NCI-H69 (cell line): ENCODE measurements around the gene ACHE.
A peak's percentile ranks its signal among the peaks of the same experiment; 100 is the strongest.
"Not testable (repeated sequence)": the region's sequence is repeated elsewhere in the genome, so short reads cannot be mapped to it uniquely, and the experiment has no call there.

Experiments used
- DNase-seq: peaks from one replicate; lab custom pipeline; 2025; lab: John Stamatoyannopoulos, UW

Gene ACHE

DNA sequence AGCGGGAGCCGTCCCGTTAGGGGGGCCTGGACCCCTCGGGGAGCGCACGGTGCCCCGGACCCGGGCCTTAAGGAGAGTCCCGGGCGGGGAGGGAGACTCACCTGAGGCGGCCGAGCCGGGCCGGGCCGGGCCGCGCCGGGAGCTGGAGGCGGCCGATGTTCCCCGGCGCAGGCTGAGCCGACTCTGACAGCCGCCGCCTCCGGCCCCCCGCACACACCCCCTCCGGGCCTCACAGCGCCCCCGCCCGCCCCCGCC lies at the start of gene ACHE:
TSS of gene ACHE (minus strand) at position 188 of the 255 bp plus-strand sequence. CDS start 1,656 bp downstream, outside the sequence.
- DNase-seq: no peak

DNA sequence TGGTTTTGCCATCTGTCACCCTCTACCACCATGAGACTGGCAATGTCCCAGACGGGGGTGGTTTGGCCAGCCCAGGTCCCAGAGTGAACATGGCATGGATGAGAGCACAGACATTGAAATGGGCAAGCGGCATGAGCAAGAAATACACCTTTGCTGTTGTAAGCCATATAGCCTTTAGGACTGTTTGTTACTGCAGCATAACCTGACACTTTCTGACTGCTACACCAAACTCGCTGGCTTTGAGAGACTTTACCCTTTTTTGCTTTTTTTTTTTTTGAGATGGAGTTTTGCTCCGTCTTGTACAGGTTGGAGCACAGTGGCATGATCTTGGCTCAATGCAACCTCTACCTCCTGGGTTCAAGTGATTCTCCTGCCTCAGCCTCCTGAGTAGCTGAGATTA lies 48.5 kb upstream of the ACHE start:
- no peak for DNase-seq

DNA sequence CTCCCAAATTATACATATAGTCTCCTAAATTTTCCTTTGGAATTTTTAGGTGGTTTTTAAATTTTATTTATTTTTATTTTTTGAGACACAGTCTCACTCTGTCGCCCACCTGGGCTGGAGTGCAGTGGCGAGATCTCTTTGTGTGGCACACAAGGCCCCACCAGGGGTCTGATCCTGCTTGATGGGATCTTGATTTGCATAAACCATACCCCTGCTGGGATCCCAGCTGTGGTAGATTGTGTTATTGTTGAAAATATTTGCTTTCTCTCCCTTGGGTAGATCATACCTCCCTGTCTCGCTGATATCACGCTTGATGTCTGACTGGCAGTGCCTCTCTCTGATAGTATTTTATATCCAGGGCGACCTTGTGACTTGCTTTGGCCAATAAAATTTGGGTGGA lies 48.0 kb upstream of the ACHE start:
- DNase-seq: peak; percentile 87

DNA sequence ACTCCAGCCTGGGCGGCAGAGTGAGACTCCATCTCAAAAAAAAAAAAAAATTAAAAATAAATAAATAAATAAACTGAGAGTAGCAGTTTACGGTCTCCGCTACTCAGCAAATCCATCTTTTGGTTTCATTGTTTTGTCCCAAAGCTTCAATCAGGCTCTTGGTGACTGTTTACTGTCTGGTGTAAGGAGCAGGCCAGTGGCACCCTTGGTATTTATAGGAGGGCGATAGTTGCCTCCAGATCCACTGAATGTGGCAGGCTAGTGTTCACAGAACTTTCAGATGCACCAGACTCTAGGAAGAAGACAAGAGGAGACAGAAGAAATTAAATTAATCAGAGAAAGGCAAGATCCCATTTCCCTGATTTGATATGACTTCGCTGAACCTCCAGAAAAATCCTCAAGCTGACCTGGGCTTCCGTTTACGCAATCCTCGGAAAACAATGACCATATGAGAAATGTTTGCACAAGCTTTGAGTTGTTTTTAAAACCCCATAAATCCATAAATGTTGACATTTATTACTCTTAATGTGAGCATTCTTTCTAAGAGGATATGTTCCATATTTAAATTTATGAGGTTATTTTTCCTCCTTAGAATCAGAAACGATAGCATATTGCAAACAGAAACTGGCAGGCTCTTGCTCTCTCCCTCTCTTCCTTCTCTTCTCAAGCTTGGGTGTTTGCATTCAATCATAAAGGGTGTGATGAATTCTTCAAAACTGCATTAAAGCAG lies 46.5 kb upstream of the ACHE start:
- peak; percentile 77 for DNase-seq

DNA sequence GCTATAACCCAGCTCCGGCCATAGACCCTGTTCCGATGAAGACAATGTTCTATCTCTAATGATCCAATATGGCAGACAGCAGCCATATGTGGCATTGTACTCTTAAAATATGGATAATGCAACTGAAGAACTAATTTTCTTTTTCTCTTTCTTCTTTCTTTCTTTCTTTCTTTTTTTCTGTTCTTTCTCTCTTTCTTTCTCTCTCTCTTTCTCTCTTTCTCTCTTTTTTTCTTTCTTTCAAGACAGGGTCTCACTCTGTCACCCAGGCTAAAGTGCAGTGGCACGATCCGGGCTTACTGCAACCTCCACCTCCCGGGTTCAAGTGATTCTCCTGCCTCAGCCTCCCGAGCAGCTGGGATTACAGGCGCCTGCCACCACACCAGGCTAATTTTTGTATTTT lies 40.5 kb upstream of the ACHE start:
- DNase-seq: not testable (repeated sequence)

DNA sequence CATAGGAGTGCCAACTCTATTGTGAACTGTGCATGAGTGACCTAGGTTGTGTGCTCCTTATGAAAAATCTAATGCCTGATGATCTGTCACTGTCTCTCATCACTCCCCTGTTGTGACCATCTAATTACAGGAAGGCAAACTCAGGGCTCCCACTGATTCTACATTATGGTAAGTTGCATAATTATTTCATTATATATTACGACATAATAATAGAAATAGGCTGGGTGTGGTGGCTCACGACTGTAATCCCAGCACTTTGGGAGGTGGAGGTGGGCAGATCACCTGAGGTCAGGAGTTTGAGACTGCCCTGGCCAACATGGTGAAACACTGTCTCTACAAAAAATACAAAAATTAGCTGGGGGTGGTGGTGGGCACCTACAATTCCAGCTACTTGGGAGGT lies 39.7 kb upstream of the ACHE start:
- not testable (repeated sequence) for DNase-seq

DNA sequence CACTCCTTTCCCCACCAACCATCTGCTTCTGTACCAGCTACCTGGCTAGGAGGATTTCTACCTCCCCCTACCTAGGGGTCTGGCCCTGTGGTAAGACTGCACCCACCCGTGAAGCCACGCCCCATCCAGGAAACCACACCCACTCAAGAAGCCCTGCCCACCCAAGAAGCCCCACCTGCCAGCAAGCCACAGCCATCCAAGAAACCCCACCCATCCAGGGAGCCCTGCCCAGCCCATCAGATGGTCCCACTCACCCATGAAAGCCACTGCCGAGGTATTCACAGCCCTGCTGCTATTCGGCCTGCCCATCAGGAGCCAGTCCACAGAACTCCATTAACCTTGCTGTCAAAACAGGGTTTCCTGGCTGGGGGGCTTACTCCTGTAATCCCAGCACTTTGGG lies 38.0 kb upstream of the ACHE start:
- no peak for DNase-seq

DNA sequence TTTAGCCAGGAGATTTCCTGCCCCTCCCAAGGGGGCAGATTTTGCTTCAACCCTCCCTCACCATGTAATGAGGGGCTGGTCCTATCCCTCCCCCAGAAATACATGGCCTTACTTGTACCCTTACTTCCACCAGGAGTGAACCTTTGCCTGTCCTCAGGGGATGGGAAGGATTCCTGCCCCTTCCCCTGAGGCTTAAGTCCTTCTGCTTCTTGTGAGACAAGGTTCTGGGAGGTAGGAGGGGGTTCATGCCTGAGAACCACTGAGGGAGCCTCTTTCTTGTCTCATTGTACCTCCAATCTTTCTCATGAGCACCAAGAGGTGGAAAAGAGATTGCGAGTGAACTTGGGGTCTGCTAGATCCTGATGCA lies 34.1 kb upstream of the ACHE start:
- no peak for DNase-seq

DNA sequence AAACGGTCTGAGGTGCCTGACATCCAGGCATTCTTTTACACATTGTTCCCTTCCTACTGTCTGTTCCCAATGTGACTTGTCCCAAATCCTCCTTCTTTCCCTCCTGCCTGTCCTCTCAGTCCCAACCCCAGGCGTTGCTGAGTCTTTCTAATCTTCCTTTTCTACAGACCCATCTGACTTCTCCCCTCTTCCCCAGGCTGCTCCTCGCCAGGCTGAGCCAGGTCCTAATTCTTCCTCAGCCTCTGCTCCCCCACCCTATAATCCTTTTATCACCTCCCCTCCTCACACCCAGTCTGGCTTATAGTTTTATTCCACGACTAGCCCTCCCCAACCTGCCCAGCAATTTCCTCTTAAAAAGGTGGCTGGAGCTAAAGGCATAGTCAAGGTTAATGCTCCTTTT lies 27.9 kb upstream of the ACHE start:
- DNase-seq: not testable (repeated sequence)

DNA sequence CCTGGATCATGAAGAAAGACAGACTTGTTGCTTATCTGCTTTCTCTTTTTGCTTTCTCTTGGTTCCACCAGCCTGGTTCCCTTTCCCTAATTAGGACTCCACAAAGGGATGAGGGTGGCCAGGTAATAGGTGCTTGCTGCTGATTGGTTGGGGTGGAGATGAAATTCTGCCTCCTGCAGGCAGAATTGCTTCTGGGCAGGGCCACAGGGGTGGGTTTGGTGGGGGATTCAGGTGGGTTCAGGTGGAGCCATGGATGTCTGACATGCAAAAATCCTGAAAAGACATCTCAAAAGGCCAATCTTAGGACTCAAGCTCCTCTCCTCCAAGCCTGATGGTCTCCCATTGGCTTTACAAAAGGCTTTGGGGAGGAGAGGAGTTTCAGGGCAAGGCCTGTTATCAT lies 25.4 kb upstream of the ACHE start:
- DNase-seq: no peak

DNA sequence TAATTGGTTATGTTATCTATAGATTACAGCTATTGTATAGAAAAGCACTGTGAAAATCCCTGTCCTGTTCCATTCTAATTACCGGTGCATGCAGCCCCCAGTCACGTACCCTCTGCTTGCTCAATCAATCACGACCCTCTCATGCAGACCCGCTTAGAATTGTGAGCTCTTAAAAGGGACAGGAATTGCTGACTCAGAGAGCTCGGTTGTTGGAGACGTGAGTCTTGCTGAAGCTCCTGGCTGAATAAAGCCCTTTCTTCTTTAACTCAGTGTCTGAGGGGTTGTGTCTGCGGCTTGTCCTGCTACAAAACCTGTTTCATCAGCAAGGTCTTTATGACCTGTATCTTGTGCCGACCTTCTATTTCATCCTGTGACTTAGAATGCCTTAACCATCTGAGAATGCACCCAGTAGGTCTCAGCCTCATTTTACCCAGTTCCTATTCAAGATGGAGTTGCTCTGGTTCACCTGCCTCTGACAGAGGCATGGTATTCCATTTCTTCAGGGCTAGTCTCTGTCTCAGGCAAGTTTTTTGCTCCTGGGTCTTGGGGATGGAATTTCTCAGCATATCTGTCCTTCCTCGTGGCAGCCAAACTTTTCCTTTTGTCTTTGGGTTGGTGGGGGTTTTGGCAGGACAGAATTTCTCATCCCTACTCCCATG lies 24.2 kb upstream of the ACHE start:
- DNase-seq: not testable (repeated sequence)

DNA sequence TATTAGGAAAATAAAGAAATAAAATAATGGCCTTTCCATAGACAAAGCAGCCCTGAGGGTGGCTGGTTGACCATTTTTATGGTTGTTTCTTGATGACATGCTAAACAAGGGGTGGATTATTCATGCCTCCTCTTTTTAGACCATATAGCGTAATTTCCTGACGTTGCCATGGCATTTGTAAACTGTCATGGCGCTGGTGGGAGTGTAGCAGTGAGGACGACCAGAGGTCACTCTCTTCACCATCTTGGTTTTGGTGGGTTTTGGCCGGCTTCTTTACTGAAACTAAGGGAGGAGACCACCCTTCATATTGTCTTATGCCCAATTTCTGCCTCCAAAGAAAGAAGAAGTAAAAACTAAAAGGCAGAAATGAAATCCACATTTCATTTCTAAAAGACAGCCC lies 23.6 kb upstream of the ACHE start:
- DNase-seq: not testable (repeated sequence)

DNA sequence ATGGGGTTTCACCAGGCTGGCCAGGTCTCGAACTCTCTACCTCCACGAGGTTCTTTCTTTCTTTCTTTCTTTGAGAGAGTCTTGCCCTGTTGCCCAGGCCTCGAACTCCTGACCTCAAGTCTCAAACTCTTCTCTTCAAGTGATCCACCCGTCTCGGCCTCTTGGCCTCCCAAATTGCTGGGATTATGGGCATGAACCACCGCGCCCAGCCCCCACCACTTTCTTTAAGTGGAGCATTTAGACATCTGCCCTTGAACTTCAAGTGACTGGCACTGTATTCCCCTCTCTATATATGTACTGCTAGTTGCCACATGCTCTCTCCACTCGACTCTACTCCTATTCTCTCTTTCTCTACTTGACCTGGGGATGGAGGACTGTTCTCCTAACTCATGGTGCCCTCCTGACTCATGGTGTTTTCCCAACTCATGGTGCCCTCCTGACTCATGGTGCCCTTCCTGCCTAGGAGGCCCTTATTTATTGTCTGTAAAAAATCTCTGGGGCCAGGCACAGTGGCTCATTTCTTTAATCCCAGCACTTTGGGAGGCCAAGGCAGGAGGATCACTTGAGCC lies 19.3 kb upstream of the ACHE start:
- DNase-seq: no peak

DNA sequence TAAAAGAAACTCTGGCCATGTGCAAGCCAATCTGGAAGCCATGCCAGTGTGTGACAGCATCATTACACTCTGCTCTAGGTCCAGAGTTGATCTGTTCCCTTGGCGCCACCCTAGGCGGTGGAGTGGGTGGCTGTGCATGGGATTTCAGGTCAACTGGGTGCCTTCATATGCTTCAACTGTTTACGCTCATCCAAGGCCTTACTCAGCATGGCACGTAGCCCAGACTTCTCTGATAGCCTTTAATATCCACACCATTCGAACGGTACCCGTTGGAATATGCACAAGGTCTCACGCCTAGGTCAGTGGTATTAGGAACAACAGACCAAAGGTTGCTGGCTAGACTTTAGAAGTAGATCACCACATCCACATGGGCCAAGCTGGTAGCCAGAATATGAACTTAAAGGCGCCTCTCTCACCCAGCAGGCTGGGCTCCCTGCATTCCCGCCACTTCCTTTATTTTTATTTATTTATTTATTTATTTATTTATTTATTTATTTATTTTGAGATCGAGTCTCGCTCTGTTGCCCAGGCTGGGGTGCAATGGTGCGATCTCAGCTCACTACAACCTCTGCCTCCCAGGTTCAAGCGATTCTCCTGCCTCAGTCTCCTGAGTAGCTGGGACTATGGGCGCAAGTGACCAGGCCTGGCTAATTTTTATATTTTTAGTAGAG lies 18.7 kb upstream of the ACHE start:
- DNase-seq: no peak

DNA sequence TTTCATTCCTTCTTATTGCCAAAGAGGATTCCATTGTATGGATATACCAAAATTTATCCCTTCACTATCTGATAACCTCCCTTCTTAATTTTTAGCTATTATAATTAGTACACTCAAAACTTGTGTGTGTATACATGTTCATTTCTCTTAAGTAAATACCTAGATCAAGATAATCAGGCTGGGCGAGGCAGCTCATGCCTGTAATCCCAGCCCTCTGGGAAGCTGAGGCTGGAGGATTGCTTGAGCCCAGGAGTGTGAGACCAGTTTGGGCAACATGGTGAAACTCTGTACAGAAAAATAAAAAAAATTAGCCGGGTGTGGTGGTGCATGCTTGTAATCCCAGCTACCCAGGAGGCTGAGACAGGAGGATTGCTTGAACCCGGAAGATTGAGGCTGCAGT lies 15.8 kb upstream of the ACHE start:
- DNase-seq: no peak

DNA sequence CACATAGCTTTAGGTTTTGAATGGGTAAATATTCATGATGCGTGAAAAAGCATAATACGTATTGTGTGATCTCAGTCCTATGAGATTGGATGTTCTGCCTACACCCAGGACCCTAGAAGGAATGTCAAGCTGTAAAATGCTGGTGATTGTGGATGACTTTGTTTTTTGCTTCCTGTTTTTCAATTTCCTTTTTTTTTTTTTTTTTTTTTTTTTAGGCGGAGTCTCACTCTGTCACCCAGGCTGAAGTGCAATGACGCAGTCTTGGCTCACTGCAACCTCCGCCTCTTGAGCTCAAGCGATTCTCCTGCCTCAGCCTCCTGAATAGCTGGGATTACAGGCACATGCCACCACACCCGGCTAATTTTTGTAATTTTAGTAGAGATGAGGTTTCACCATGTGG lies 14.8 kb upstream of the ACHE start:
- not testable (repeated sequence) for DNase-seq

DNA sequence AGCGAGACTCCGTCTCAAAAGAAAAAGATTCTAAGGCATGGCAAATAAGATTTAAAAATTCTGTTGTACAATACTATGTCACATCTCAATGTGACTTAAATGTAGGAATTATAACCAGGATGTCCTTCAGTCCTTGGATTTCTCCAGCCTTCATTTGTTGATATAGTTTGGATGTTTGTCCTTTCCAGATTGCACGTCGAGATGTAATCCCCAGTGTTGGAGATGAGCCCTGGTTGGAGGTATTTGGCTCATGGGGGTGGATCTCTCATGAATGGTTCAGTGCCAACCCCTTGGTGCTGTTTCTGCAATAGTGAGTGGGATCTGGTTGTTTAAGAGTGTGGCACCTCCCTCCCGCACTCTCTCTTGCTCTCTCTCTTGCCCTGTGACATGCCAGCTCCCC lies 12.8 kb upstream of the ACHE start:
- no peak for DNase-seq

DNA sequence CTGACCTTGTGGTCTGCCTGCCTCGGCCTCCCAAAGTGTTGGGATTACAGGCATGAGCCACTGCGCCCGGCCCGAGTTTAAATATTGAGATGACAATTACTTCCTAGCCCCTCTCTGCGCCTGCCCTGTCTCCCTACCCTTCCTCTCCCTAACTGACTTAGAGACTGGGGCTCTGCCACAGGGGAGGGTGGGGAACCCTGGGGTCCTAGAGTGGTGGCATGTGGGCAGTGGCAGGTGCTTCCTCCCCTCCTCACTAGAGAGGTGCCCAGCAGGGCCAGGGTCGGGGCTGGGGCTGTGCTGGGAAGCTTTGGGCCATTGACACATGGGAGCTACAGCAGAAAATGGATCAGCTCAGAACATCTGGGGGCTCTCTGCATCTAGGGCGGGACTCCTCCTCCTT lies 7.0 kb upstream of the ACHE start:
- DNase-seq: no peak

DNA sequence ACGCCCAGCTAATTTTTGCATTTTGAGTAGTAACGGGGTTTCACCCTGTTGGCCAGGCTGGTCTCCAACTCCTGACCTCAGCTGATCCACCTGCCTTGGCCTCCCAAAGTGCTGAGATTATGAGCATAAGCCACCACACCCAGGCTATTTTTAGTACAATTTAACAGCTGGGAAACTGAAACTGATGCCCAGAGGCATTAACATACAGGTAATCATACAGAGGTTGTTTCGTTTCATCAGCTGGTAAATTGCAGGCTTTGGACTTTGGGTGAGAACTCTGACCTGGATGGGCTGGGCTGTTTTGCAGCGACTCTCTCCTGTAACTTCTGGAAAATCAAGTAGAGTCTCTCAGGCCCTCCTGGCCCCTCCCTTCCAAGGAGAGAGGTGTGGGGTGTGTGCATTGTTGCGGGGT lies 6.2 kb upstream of the ACHE start:
- DNase-seq: peak; percentile 65

DNA sequence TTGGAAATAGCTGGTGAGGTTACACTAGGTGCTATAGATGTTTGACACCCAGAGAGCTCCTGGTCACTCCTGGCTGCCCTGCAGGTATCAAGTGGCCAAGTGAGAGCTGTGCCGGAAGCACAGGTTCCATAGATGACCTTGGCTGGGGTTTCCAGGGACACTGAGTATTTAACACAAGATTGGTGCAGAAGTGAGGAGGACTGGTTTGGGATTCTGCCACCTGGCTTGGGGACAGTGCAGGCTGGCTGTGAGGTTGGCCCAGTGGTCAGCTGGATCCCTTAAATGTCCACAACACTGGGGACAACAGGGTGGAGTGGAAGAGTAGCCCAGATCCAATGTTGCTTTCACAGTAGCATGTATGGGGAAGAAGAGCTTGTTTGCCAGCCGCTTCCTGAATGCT lies 5.3 kb upstream of the ACHE start:
- no peak for DNase-seq

DNA sequence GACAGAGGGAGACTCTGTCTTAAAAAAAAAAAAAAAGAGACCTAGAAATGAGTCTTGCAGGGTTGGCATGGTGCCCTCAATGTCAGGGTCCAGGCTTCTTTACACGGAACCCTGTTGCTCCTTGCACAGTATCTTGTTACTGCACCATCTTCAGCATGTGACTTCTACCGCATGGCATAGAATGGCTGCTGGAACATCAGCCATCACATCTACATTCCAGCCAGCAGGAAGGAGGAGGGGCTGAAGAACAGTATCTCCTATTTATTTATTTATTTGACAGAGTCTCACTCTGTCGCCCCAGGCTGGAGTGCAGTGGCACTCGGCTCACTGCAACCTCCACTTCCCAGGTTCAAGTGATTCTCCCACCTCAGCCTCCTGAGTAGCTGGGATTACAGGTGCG lies 3.7 kb upstream of the ACHE start:
- no peak for DNase-seq

DNA sequence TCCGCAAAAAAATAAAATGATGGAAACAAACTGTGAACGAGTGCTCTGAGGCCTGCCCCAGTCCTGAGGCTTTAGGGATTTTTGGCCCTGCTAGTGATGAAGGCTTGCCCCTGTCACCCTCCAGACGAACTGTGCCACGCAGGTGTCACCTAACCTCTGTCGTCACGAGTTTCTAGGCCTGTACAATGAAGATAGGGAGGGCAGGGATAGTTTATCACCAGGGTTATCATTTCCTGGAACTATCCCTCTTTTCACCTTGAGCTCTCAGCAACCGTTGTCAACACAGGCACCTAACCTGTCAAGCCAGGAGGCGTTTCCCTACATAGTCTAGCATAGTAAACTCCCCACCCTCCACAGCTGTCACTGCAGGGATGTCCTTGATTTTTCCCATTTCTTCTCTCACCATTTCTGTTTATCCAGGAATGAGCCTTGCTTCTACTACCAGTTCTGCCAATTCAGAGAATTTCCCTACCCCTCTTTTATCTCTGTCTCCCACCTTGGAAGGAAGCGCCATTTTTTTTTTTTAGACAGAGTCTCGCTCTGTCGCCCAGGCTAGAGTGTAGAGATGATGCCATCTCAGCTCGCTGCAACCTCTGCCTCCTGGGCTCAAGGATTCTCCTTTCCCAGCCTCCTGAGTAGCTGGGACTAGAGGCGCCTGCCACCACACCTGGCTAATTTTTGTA lies 2.2 kb upstream of the ACHE start:
- peak; percentile 26 for DNase-seq
